Bronchial epithelial cell (primary cell): Measurements from ENCODE around the gene EEPD1. TPM values are rescaled to one million over a fixed set of nuclear protein-coding genes. Genes with fewer than 3 reads are reported as not detected.

Experiments
- DNase-seq: peaks from one replicate; pipeline ENCODE4 v3.0.0-alpha.2; 2010; ENCODE audit warnings: low read depth
- FAIRE-seq: peaks from 2 replicates; lab custom pipeline; 2011; peaks lifted over from hg19 to GRCh38; lab: Jason Lieb, UNC
- H3K27me3 ChIP-seq: 2 replicates; pipeline ENCODE4 v1.5.1; 2011; ENCODE audit warnings: low read length; ENCODE audit not compliant: control insufficient read depth, insufficient read depth
- H3K36me3 ChIP-seq: 2 replicates; pipeline ENCODE4 v1.5.1; 2011; ENCODE audit warnings: low read length; ENCODE audit not compliant: control insufficient read depth, insufficient read depth
- H3K4me3 ChIP-seq: 2 replicates; pipeline ENCODE4 v1.5.1; 2011; ENCODE audit warnings: mild to moderate bottlenecking, low read depth, low read length, control low read depth
- CTCF ChIP-seq: IDR thresholded peaks from 2 replicates; pipeline ENCODE4 v1.5.1; 2011; ENCODE audit warnings: mild to moderate bottlenecking, moderate library complexity, low read length, control low read depth, inconsistent platforms; ENCODE audit not compliant: insufficient read depth, severe bottlenecking
- total RNA-seq: library from RNA; depleted of rRNA; stranded (reverse); fragments of >200 nt; gene quantifications from 2 replicates; pipeline ENCODE4 v1.2.1, GENCODE V29; 2014

EEPD1 gene
- total RNA-seq, 1 donor from 2014 or later, result 2.9 TPM

GRCh38 chr7:36287371-36288241 lies 134.6 kb downstream of the EEPD1 start:
- FAIRE-seq (no peak), DNase-seq (peak; percentile 16)
- no peak for TF ChIP-seq CTCF
- Histone ChIP-seq H3K4me3 (no peak overlapping the region), H3K27me3 (no peaks in the 10 kb centered on the region), H3K36me3 (no peaks in the 10 kb centered on the region)

- no peaks in the 10 kb centered on the region for H3K27me3 ChIP-seq
- TF ChIP-seq CTCF, result no peak
- no peak for FAIRE-seq
- H3K4me3 ChIP-seq, result no peak overlapping the region
- no peak for DNase-seq
- H3K36me3 ChIP-seq, result no peaks in the 10 kb centered on the region
These were observed 135.4 kb downstream of the EEPD1 start for GRCh38 chr7:36288501-36288900.

- FAIRE-seq (no peak), DNase-seq (peak; percentile 54)
- Histone ChIP-seq H3K4me3 (no peak overlapping the region), H3K36me3 (no peaks in the 10 kb centered on the region), H3K27me3 (no peaks in the 10 kb centered on the region)
- TF ChIP-seq CTCF, result no peak
These were observed 137.0 kb downstream of the EEPD1 start for GRCh38 chr7:36289833-36290661.

- FAIRE-seq (peak; percentile 68), DNase-seq (peak; percentile 62)
- no peaks in the 10 kb centered on the region for H3K27me3 ChIP-seq
- no peaks in the 10 kb centered on the region for H3K36me3 ChIP-seq
- H3K4me3 ChIP-seq, result peak overlapping the region; percentile 9
- TF ChIP-seq CTCF, result peak; percentile 94
These were observed 138.6 kb downstream of the EEPD1 start for GRCh38 chr7:36291387-36292316.

GRCh38 chr7:36295090-36295489 lies 142.0 kb downstream of the EEPD1 start:
- DNase-seq (peak; percentile 25), FAIRE-seq (no peak)
- H3K27me3 ChIP-seq, result no peaks in the 10 kb centered on the region
- H3K4me3 ChIP-seq, result no peak overlapping the region
- no peaks in the 10 kb centered on the region for H3K36me3 ChIP-seq
- TF ChIP-seq CTCF, result no peak
